Measurements from ENCODE around the gene HDX.
"Not testable (repeated sequence)": the region's sequence is repeated elsewhere in the genome, so short reads cannot be mapped to it uniquely, and the experiment has no call there.

HDX gene

GRCh38 chrX:84339507-84340364 lies 162.5 kb downstream of the HDX start:
- DNase-seq (ENCODE audit: low read depth), result no peak

GRCh38 chrX:84336646-84337045 lies 165.6 kb downstream of the HDX start:
- no peak for DNase-seq (ENCODE audit: low read depth)

- no peak for DNase-seq (ENCODE audit: low read depth)
These were observed 167.1 kb downstream of the HDX start for GRCh38 chrX:84335121-84335520.

- DNase-seq (ENCODE audit: low read depth), result no peak
These were observed 180.0 kb downstream of the HDX start for GRCh38 chrX:84322083-84322827.

GRCh38 chrX:84320614-84321013 lies 181.6 kb downstream of the HDX start:
- DNase-seq (ENCODE audit: low read depth), result no peak

GRCh38 chrX:84320023-84320422 lies 182.2 kb downstream of the HDX start:
- no peak for DNase-seq (ENCODE audit: low read depth)

GRCh38 chrX:84318661-84319060 lies 183.6 kb downstream of the HDX start:
- no peak for DNase-seq (ENCODE audit: low read depth)

GRCh38 chrX:84315946-84316345 lies 186.3 kb downstream of the HDX start:
- not testable (repeated sequence) for DNase-seq (ENCODE audit: low read depth)
